IPS-NIHi7 (cell line): ENCODE results near the gene KRT74.
A peak's percentile ranks its signal among the peaks of the same experiment; 100 is the strongest.

Experiments used
- DNase-seq: peaks from one replicate; pipeline ENCODE4 v3.0.0; 2012; ENCODE audit warnings: mixed read lengths; ENCODE audit errors: extremely low spot score

The KRT74 gene

DNA sequence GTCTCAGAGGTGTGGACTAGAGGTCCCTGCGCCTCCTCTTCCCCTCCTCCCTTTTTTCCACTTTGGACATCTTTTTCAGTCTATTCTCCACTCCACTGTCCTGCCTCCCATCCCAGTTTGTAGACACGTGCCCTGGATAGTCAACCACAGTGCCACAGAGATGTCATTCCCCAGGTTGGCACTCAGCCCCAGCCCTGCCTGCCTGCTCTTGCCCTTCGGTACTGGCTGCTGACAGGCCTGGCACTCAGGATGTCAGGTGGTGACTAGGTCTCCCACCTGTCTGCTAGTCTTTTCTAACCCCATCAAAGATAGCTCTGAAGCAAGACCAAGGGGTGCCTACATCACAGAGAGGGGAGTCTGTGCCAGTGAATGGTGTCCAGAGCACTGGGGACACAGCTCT, 36.5 kb downstream of the KRT74 start:
- no peak for DNase-seq

DNA sequence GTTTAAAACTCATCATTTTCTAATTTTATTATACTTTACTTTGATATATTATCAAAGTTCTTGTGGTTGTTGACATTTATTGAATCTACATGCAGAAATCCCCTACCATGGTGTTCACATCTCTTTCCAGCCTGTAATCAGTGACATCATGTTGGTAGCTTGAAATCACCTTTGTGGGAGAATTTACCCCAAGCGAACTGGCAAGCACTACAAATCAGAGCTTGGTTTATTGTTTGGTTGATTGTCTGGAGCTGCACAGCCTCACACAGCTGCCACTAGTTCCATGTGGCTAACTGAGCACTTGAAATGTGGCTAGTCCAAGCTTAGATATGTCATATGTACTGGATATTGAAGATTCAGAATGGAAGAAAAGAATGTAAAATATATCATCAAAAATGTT, 38.1 kb downstream of the KRT74 start:
- DNase-seq = no peak

DNA sequence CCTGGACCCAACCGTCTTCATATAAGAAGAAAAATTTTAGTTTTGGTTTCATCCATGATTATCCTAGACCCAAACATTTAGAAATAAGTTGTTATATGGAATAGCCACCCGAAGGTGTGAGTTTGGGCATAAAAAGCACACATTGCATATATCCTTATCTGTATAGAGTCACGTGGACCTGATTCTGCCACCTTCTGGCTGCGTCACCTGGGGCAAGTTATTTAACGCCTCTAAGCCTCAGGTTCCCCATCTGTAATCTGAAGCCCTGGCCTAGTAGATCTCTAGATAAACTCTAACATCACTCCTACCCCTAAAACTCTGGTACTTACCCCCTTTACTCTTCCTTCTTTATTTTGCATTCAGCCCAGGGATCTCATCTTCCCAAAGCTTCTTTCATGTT, 39.2 kb downstream of the KRT74 start:
- no peak for DNase-seq

DNA sequence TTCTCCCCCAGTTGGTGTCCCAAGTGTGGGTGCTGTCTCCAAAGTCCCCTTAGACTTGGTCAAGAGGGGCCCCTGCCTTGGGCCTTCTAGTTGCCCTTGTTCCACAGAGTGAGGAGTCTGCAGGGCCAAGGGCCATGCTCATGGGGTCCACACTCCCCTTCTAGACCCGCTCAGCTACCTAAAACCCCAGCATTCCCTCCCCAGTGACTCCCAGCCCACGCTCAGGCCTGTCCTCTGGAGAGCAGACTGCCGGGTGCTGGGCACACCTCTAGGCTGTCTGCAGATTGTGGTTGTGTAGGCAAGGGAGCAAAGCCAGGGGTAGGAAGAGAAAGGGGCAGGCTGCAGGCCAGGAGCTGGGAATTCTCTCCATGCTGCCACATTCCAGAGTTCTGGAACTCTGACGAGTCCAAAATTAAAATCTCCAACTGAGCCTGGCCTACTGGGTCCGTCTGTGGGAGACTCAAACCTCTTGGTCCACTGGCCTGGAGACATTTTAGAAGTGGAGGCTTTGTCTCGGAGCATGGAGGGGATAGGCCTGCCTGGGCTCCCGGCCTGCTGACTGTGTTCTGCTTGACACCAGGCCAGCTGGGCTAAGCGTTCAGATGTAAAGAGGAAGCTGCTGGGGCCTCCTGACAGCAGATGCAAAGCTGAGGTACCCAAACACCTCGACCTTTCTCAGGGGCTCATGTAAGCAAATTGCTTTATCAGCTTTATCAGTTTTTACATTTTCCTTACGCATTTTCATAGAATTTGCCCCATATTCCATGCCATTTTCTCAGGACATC, 39.8 kb downstream of the KRT74 start:
- no peak for DNase-seq

DNA sequence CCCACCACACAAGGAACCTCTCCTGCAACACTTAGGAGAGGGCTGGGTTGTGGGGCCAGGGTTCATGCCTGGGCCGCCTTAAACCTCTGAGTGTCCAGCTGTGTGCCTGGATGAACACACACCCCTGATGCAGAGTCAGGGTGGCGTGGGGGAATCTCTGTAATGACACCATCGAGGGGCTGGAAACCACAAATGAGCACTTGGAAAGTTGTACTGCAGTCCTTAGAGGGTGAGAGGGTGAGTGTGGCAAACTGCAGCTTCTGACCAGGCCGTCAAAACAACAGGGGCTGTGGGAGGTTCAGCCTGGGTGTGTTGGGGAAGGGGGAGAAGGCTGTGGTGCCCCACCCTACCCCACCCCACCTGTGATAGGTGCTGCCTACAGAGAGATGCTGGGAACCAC, 41.0 kb downstream of the KRT74 start:
- DNase-seq = no peak

DNA sequence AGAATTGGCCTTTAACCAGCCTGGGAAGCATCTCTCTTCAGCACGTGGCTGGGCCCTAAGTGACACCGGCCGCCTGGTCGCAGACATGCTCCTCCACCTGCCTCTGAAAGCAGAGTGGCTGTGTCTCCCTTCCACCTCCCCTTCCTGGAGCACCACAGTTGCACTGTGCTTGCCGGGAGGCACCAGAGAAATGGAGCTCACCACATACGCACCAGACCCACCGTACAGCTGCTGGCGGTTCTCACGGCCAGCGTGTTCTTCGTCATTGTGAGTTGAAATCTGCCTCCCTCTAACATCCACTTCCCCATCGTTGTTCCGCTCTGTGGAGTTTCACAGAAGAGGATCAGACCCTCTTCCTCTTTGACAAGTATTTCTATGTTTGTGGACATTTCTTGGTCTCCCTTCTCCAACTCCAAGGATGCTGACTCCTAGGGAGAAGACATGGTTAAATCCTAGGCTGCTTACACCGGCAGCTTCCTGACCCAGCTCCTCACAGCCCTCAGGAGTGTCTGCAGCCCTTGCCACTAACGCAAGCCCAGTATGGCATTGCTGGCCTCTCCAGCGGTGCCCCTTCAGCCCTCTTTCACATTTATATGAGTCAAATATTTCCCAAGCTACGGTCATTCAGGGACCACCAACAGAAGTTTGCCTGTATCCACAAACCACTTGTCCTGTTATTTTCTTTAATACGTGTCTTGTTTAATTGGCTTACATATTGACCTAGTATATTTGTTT, 41.9 kb downstream of the KRT74 start:
- no peak for DNase-seq

DNA sequence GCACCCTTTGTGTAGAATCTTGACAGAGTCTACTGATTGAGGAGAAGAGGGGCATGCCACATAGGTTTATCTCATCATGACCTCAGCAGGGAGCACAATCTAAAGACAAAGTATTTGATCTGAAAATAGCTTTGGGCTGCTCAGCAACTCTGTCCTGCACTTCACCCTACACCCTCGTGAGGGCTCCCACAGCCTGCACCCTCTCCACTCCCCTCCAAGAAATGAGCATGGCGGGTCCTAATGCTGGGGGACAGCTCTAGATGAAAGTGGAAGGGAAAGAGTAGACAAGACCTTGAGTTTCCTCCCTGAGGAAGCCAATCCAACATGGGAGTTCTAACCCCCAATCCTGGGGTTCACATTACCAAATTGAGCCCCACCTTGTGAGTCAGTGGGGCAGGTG, 42.7 kb downstream of the KRT74 start:
- DNase-seq = no peak

DNA sequence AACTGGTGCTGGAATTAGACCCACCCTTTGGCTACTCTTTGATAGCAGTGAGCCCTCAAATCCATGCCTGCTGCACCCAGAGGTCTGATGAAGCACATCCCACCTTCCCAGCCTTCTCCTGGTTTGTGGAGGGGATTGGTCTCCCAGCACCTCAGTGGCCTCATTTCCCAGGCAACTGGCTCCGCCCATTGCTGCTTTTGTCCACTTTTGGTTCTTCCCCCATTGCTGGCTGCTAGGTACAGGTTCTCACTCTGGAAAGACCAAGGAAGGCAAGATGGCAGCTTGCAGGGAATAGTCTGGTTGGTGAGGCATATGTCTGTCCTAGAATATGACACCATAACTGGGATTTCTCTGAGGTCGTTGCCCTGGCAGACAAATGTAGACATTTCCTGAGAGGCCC, 43.3 kb downstream of the KRT74 start:
- no peak for DNase-seq

DNA sequence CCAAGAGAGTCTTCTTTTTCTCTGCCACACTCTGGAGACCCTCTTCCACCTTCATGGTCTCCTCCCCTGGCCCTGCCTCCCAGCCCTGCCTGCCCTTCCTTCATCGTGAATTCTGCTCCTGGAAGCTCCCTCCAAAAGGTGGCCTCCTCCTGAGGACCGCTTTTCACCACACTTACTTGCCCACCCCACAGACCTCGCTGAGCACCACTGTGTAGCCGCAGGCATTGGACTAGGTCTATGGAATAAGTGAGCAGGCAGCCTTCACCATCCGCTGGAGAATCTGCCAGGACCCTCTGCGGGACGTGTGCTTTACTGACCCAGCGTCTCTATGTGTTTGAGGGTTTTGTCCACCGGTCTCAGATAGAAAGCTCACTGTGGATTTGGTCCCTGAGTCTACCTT, 43.8 kb downstream of the KRT74 start:
- no peak for DNase-seq

DNA sequence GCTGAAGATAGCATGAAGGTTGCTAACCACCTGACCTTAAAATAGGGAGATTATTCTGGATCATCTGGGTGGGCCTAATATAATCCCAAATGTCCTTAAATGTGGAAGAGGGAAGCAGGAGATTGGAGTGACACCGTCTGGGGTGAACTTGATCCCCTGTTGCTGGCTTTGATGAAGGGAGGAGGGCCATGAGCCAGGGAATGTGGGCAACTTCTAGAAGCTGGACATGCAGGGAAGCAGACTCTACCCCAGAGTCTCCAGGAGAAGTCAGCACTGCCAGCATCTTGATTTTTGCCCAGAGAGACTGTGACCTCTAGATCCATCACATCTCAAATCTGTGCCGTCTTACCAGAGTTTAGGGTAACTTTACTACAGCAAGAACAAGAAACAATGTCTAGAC, 44.2 kb downstream of the KRT74 start:
- no peak for DNase-seq

DNA sequence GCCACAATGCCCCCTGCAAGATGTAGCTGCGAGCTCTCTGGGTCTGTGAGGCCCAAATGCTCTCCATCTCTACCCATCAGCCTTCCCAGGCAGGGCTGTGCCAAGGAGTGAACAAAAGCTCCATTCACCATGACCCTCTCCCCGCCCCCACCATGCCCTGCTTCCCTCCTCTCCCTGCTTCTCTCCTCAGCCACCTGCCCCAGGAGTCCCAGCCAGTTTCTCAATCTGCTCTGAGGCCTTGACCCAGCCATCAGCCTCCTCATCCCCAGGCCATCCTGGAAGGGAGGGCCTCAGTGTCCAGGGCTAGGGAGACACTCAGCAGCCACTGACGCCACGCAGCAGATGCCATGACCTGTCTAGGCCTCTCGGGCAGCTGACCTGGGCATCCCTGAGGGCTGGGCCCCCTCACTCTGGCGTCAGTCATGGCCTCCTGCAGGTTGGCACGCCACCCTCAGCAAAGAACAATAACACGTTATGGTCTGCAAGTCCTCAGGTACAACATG, 45.0 kb downstream of the KRT74 start:
- no peak for DNase-seq

DNA sequence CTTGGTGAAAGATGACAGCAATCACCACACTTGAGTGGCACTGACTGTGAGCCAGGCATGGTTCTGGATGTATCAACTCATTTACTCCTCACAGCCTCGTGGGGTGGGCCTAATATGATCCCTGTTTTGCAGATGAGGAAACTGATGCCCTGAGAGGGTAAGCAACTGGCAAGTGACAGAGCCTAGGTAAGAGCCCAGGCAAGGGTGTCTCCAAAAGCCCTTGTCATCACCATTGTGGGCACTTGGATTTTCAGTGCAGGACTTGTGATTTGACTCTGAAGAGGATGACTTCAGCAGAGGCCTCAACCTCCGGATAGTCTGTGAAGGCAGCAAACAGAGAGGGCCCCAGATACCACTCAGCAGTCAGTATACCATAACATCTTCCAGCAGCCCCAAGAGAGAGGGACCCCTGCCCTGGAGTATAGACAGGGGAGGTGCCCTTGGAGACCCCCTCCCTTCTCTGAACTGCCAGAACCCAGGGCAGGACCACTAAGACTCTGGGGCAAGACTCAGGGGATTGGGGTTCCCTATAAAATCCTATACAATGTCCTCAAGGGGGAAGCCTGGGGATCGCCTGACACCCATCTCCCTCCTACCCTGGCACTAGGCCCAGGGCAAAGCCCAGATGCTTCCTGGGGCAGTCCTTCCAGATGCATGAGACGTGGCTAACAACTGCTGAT, 46.4 kb downstream of the KRT74 start:
- DNase-seq = no peak

DNA sequence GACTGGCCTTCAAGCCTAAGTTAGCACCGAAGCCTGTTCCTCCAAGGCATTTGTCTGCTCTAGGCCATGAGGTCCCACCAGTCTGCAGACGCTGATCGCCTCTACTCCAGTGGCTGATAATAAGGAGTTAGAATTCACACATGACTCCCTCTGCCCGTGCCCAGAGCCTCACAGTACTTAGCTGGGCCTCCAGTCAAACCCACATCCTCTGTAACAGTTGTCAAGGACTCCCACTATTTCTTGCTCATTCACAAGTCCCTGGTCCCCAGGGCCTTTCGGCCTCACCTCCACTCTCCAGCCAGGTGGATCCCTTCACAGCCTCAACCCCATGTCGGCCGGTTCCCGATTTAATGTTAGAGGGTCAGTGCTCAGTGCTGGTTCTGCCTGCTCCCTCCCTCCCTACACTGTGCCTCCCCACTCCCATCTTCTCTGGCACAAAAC, 47.1 kb downstream of the KRT74 start:
- no peak for DNase-seq

DNA sequence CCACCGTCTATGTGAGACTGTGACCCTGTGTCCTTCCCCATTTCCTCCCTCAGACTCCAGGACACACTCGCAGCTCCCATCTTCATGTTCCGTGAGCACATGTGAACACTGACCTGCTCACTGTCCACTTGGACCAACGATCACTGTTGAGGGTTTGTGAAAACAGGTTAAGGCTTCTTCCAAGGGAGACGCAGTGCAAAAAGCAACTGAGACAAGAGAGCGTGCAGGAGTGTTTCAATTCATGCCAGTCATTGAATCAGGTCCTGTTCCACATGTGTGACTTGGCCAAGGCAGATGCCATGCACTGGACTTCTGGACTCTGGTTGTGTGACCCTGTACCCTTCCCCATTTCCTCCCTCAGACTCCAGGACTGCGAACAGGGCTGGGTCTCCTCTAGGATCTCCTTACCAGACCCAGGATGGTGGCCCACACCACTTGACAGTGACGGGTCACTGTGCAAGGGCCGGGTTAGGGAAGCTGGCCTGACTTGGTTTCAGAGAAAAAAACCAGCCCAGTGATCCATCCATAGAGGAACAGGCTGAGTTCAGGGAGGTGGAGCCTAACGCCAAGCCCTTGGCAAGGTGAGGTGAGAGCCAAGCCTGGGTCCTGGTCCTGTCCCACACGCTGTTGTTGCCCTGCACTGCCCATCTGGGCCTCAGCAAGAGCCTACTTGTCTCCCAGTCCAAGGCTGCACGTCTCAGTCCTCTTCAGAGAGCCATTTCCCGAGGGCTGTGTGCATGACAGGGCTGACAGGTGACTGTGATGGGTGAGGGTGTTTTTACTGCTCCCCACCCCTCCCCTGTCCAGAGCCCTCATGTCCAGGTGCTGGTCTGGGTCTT, 47.8 kb downstream of the KRT74 start:
- no peak for DNase-seq

DNA sequence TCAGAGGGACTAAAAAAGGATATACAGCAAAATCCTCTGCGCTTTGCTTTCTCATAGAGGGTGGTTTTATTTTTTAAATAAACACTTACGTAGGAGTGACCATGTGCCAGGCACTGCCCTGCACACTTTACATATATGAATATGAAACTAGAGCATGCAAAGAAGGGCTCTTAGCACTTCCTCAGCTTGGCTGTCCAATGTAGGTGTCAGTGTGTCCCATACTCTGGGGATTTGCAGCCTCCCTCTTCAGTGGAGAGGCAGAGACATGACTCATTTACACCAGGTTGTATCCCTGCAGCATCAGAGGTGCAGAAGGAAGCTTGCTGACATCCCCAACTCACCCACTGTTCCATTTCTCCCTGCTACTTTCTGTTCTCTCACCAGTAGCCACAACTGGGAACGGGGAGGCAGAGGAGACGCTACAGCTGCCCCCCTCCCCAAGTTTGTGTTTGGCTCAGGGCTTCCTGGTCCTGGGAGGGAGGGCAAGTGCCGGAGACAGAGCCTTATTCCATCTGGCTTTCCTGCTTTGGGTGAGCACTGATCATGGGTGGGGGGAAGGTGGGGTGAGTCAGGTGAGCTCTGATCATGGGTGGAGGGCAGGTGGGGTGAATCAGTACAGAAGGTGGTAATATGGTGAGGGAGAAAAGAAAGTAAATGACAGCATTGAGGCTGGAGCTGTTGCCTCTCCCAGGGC, 48.6 kb downstream of the KRT74 start:
- no peak for DNase-seq

DNA sequence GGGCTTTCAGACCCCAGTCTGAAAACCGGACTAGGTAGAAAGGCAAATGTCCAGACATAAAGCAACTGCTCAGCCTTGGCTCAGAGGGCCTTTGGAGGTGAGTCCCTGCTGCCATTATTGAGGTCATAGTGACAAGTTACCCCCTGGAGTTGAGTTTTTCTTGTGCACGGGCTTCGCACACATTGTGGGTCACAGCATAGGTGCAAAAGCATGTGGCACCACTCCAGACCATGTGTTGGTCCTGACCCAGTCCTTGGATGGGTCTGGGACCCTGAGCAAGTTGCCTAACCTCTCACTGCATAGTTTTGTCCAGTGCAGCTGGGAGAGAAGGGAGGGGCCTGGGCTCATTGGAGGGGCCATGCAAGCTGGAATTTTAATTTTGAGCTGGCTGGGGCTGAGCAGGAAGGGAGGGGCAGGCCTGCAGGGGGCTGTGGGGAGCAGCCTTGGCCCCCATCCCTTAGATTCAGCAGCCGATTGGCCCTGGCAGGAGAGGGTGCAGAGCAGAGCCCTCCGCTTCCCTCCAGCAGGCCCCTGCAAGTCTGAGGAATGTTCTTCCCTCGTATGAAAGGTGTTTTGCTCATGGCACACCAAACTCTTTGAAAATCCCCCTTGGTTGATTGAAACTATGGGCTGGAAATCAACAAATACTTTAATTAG, 49.3 kb downstream of the KRT74 start:
- DNase-seq = no peak

DNA sequence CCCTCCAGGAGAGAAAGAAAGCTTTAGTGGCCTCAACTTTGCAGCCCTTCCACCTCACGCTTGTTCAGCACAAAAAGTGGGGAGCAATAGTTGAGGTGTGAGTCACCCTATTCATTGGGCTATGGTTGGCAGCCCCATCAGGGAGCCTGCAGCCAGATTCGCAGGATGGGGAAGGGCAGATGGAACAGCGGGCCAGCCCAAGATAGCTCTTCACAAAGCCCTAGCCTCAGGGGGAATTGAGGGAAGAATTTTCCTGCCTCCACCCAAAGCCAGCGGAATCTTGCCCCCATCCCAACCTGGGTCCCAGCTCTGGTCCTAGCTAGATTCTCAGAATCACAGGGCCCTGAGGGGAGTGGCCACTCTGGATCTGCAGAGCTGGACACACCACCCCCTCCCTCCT, 49.8 kb downstream of the KRT74 start:
- no peak for DNase-seq

DNA sequence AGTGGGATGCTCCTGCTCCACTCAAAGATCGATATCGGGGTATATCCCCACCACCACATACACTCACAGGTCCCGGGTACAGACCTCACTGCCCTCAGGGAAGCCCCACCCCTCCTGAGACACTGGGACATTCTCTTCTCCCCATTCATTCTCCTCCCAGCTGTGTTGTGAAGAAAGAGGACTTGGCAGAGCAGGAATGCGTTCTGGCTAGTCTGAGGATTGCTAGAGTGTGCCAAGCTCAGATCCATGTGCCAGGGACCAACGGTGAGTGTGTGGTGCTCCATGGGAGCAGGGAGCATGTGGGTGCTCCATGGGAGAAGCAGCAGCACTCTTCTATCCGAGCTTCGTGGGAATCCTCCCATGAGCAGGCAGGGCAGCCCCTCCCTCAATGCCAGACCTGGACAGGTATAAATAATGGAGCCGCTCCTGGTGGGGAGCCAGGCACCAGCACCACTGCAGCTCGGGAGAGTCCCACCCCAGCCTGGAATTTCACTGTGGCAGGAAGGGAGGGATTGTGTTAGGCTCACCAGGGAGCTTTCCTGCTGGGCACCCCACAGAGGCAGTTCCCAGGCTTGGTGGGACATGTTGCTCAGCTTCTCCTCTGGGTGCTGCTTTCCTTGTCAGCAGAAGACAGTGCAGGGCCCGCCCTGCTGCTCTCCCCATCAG, 51.2 kb downstream of the KRT74 start:
- DNase-seq = no peak

DNA sequence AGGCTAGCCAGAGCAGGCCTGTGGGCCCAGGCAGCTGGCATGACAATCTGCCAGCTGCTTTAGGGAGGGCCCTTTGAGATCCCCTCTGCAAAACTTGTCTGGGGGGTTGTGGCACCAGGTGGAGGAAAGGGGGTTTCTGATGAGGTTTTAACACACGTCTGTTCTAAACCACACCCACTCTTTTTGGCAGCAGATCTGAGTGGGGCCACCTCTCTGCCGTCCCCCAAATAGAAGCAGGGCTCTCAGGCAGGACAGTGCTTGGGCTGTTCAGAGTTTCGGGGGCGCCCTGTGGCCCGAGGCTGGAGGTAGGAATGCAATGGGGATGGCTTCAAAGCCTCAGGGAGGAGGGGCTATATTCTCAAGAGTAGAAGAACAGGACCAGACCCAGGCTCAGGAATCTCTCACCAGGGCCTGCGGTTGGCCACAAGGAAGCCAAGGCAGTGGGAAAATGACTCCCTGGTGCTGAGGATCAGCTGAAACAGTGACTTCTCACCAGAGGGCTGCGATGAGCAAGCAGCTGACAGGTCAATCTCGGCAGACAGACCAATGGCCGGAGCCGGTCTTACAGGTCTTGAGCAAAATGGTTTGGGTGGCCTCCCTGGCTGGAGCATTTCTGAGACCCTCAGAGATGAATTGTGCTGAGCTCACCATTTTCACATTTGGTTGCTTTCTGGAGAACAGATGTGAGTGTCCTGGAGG, 51.9 kb downstream of the KRT74 start:
- DNase-seq = peak; percentile 28
